Osteoblast (primary cell): ENCODE results near the gene SETD6. TPM values are rescaled to one million over a fixed set of nuclear protein-coding genes. Genes with fewer than 3 reads are reported as not detected.

Experiments used
- DNase-seq: peaks from one replicate; pipeline ENCODE4 v3.0.0; 2011; ENCODE audit warnings: low spot score, mixed read lengths; ENCODE audit not compliant: insufficient read length; ENCODE audit errors: missing footprints
- H2AFZ ChIP-seq: 2 replicates; pipeline ENCODE4 v1.6.0; 2011; ENCODE audit warnings: mild to moderate bottlenecking, low read length
- H3K27ac ChIP-seq: 2 replicates; pipeline ENCODE4 v1.5.1; 2011; ENCODE audit warnings: mild to moderate bottlenecking, low read depth, low read length, moderate library complexity
- H3K27me3 ChIP-seq: 2 replicates; pipeline ENCODE4 v1.6.0; 2012; ENCODE audit warnings: mild to moderate bottlenecking, control low read depth, inconsistent platforms, low read length, moderate library complexity; ENCODE audit not compliant: insufficient read depth
- H3K36me3 ChIP-seq: 2 replicates; pipeline ENCODE4 v1.5.1; 2011; ENCODE audit warnings: mild to moderate bottlenecking, low read length, control low read depth, moderate library complexity; ENCODE audit not compliant: insufficient read depth
- H3K4me1 ChIP-seq: 2 replicates; pipeline ENCODE4 v1.5.1; 2011; ENCODE audit warnings: mild to moderate bottlenecking, low read length, control low read depth, moderate library complexity; ENCODE audit not compliant: insufficient read depth
- H3K4me2 ChIP-seq: 2 replicates; pipeline ENCODE4 v1.6.0; 2011; ENCODE audit warnings: mild to moderate bottlenecking, low read length; ENCODE audit not compliant: insufficient read depth
- H3K4me3 ChIP-seq: fragments of 200-600 bp; sonication (generic); 3 replicates; pipeline ENCODE4 v1.5.1; 2012; ENCODE audit warnings: mild to moderate bottlenecking, low read length, inconsistent platforms; ENCODE audit not compliant: insufficient read depth
- H3K79me2 ChIP-seq: 2 replicates; pipeline ENCODE4 v1.6.0; 2012; ENCODE audit warnings: mild to moderate bottlenecking, low read length, control low read depth, inconsistent platforms; ENCODE audit not compliant: insufficient read depth
- H3K9me3 ChIP-seq: 2 replicates; pipeline ENCODE4 v1.5.1; 2011; ENCODE audit warnings: low read depth, low read length, control low read depth
- H4K20me1 ChIP-seq: 2 replicates; pipeline ENCODE4 v1.6.0; 2012; ENCODE audit warnings: mild to moderate bottlenecking, low read length, control low read depth; ENCODE audit not compliant: insufficient read depth
- CTCF ChIP-seq: IDR thresholded peaks from 2 replicates; pipeline ENCODE4 v1.5.1; 2011; ENCODE audit warnings: mild to moderate bottlenecking, low read depth, low read length, moderate library complexity; ENCODE audit errors: extremely low read depth
- total RNA-seq: library from RNA; depleted of rRNA; stranded (reverse); fragments of >200 nt; gene quantifications from 2 replicates; pipeline ENCODE4 v1.2.3, GENCODE V29; 2012

SETD6 gene
- total RNA-seq, 1 donor: 12.3 TPM

- peak within 1 kb of the TSS; percentile 72 for H3K4me3 ChIP-seq
- H3K79me2 ChIP-seq: no peaks in the 10 kb centered on the region
- H3K27ac ChIP-seq: no peak within 1 kb of the TSS
- no peak for TF ChIP-seq CTCF
- no peaks in the 10 kb centered on the region for H3K9me3 ChIP-seq
- no peaks in the 10 kb centered on the region for H3K36me3 ChIP-seq
- peaks cover 3% of the 10 kb centered on the region for H4K20me1 ChIP-seq
- peak within 1 kb of the TSS; percentile 65 for H2AFZ ChIP-seq
- peak within 1 kb of the TSS; percentile 84 for H3K4me2 ChIP-seq
- no peaks in the 10 kb centered on the region for H3K27me3 ChIP-seq
- H3K4me1 ChIP-seq: peaks cover 13% of the 10 kb centered on the region
- DNase-seq: peak; percentile 95
These were observed 15.5 kb upstream of the SETD6 start, which contains the start of gene NDRG4 for GRCh38 chr16:58499615-58500351. NDRG4 (plus strand) TSS chr16:58500143; CDS start chr16:58500249, 106 bp downstream.

GRCh38 chr16:58500430-58501241 is 14.7 kb upstream of the SETD6 start:
- Histone ChIP-seq H4K20me1 (peaks cover 3% of the 10 kb centered on the region), H2AFZ (peak overlapping the region; percentile 65), H3K4me1 (peaks cover 12% of the 10 kb centered on the region), H3K79me2 (no peaks in the 10 kb centered on the region), H3K4me2 (peak overlapping the region; percentile 84), H3K4me3 (peak overlapping the region; percentile 72), H3K36me3 (no peaks in the 10 kb centered on the region), H3K9me3 (no peaks in the 10 kb centered on the region), H3K27me3 (no peaks in the 10 kb centered on the region), H3K27ac (no peak overlapping the region)
- TF ChIP-seq CTCF: no peak
- peak; percentile 88 for DNase-seq

GRCh38 chr16:58501242-58502131 is 13.8 kb upstream of the SETD6 start:
- Histone ChIP-seq H2AFZ (peak overlapping the region; percentile 23), H3K4me2 (peak overlapping the region; percentile 84)

More at GRCh38 chr16:58501242-58502131, 13.8 kb upstream of the SETD6 start:
- H3K36me3 ChIP-seq: no peaks in the 10 kb centered on the region
- peak overlapping the region; percentile 72 for H3K4me3 ChIP-seq
- DNase-seq: peak; percentile 53
- no peaks in the 10 kb centered on the region for H3K27me3 ChIP-seq
- H3K9me3 ChIP-seq: no peaks in the 10 kb centered on the region
- peaks cover 3% of the 10 kb centered on the region for H4K20me1 ChIP-seq
- no peaks in the 10 kb centered on the region for H3K79me2 ChIP-seq
- no peak overlapping the region for H3K27ac ChIP-seq
- H3K4me1 ChIP-seq: peaks cover 11% of the 10 kb centered on the region
- no peak for TF ChIP-seq CTCF
